A549 (cell line): ENCODE measurements around the gene C12orf42.

Experiments
- CEBPB ChIP-seq, 2 experiments: fragments of >200 bp in 1 of 2; sonication (Bioruptor Twin) in 1 of 2; formaldehyde crosslinking in 1 of 2; IDR thresholded peaks; 2 replicates each; pipeline ENCODE4 v1.6.1; 2012 to 2016
- CTCF ChIP-seq: fragments of >200 bp; sonication (Bioruptor Twin); formaldehyde crosslinking; IDR thresholded peaks from 3 replicates; pipeline ENCODE4 v1.5.1; 2016
- EHF ChIP-seq: fragments of 250-450 bp; sonication (Bioruptor Pico); IDR thresholded peaks from 2 replicates; pipeline ENCODE4 v1.5.0; 2020; ENCODE audit warnings: mild to moderate bottlenecking
- HES2 ChIP-seq: fragments of >200 bp; sonication (Bioruptor Twin); formaldehyde crosslinking; IDR thresholded peaks from 2 replicates; pipeline ENCODE4 v1.6.1; 2016
- JUN ChIP-seq, 2 experiments: fragments of >200 bp; sonication (Bioruptor Twin); formaldehyde crosslinking; IDR thresholded peaks; 2 replicates in 1 of 2; 3 replicates in 1 of 2; pipeline ENCODE4 v1.6.1; 2016 to 2017
- JUNB ChIP-seq: fragments of >200 bp; sonication (Bioruptor Twin); formaldehyde crosslinking; IDR thresholded peaks from 2 replicates; pipeline ENCODE4 v1.6.1; 2016
- MAX ChIP-seq: IDR thresholded peaks from 2 replicates; pipeline ENCODE4 v1.6.1; 2012
- PBX3 ChIP-seq: IDR thresholded peaks from 2 replicates; pipeline ENCODE4 v1.6.1; 2012
- POLR2A ChIP-seq: IDR thresholded peaks from 2 replicates; pipeline ENCODE4 v1.6.1; 2012; ENCODE audit warnings: mild to moderate bottlenecking, low read length
- RAD21 ChIP-seq, 2 experiments: fragments of >200 bp in 1 of 2; sonication (Bioruptor Twin) in 1 of 2; formaldehyde crosslinking in 1 of 2; IDR thresholded peaks in 1 of 2; conservative IDR thresholded peaks in 1 of 2; 2 replicates in 1 of 2; 3 replicates in 1 of 2; pipeline ENCODE4 v1.6.1; 2012 to 2018; ENCODE audit warnings: inconsistent platforms in 1 of 2
- RCOR1 ChIP-seq: fragments of 150-350 bp; IDR thresholded peaks from 2 replicates; pipeline ENCODE4 v1.6.1; 2014; ENCODE audit warnings: antibody characterized with exemption, low read length, low read depth
- REST ChIP-seq: fragments of 200-600 bp; sonication (generic); IDR thresholded peaks from 2 replicates; pipeline ENCODE4 v1.6.1; 2016; ENCODE audit warnings: antibody characterized with exemption, mild to moderate bottlenecking, moderate library complexity
- SREBF2 ChIP-seq: fragments of 450-650 bp; IDR thresholded peaks from 2 replicates; pipeline ENCODE4 v1.6.1; 2014; ENCODE audit warnings: mild to moderate bottlenecking, moderate library complexity
- USF2 ChIP-seq: fragments of 450-650 bp; IDR thresholded peaks from 2 replicates; pipeline ENCODE4 v1.6.1; 2014; ENCODE audit warnings: antibody characterized with exemption

- no peak for TF ChIP-seq POLR2A
- TF ChIP-seq USF2: no peak
- TF ChIP-seq JUN (IDR thresholded peaks at IDR 0.05): no peak
- no peak for TF ChIP-seq SREBF2
- no peak for TF ChIP-seq JUNB
- TF ChIP-seq HES2: no peak
- no peak for TF ChIP-seq PBX3
- no peak for TF ChIP-seq CTCF
- TF ChIP-seq REST: no peak
- no peak for TF ChIP-seq RAD21 (conservative IDR thresholded peaks at IDR 0.05 in 1 of 2, IDR thresholded peaks at IDR 0.05 in 1 of 2)
- TF ChIP-seq MAX: no peak
- TF ChIP-seq CEBPB (IDR thresholded peaks at IDR 0.05): no peak
- TF ChIP-seq EHF (CRISPR knock-in tag): no peak
- TF ChIP-seq RCOR1: no peak
These were observed 162.1 kb downstream of the C12orf42 start for GRCh38 chr12:103333676-103334075.
